Activated CD4-positive, CD25-positive, alpha-beta regulatory T cell treated with anti-CD3 and anti-CD28 coated beads, Interleukin-2, amount 50 U/mL, for 24 hours (primary cell): ENCODE data around the gene ZCCHC2.

Source experiments
- ATAC-seq, 2 donors: fragments of 150-1000 bp; cut with Tn5 transposase; one replicate each; pipeline ENCODE4 v1.10.0; 2021; ENCODE audit warnings: mild to moderate bottlenecking in 1 of 2, moderate library complexity in 1 of 2

ZCCHC2 gene

DNA sequence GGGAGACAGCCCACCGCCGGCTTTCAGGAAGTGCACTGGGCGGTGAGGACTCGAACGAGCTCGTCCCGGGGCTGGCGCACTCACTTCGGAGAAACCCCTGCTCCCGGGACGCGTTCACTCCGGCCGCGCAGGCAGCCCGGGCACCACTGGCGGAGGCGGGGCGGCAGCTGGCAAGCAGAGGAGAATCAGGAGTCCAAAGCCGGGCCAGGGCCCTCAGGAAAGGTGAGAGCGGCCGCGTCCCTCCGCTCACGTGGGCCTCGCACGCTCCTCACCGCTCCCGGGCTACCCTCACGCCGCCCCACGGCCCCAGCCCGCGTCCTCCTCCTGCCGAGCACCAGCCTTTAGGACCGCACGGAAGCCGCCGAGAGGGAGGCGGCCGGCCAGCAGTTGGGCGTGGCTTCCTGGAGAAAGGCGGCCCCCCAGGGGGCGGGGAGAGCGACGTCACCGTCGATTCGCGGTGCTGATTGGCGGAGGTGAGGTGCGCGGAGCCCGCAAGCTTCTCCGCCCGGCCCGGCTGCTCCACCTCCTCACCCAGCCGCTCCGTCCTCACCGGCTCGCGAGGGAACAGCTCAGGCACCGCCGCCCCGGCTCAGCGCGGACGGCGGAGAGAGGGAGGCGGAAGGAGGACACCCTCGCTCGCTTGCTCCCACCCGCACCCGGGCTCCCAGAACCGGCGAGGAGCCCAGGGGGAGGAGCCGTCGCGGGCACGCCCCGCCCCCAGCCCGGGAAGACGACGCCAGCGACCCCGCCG lies at the start of gene ZCCHC2:
TSS of gene ZCCHC2 (plus strand) at position 522 of the 751 bp plus-strand sequence. CDS start 400 bp downstream, outside the sequence.
- peak; percentile 82 to 88 for ATAC-seq

DNA sequence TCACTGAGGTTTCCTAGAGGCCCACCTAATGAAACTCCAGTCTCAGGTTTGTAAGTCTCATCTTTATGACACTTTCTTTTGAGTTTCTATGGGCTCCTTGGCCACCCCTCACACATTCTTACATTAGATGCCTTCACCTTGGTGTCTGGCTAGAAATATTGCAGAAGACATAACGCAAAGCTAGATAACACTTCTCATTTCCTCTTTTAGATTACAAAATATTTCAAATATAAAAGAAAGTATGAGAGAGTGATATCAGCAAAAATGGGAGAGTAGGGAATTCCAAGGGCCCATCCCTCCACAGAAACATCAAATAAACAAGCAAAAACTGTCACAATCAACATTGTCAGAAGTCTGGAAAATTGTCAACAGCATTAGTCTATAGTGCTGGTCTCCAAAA lies 43.3 kb upstream of the ZCCHC2 start:
- no peak for ATAC-seq

DNA sequence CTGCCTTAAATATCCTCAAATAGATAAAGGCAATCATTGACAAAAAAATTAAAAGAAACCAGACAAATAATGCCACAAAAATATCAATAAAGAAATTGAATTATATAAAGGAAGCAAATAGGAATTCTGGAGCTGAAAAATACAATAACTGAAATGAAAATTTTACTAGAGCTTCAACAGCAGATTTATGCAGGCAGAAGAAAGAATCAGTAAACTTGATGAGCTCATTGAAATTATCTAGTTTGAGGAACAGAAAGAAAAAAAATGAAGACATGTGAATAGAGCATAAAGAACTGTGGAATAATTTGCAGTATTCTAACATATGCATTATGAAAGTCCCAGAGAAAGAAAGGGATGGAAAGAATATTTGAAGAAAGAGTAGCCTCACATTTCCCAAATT lies 41.9 kb upstream of the ZCCHC2 start:
- ATAC-seq, result no peak

DNA sequence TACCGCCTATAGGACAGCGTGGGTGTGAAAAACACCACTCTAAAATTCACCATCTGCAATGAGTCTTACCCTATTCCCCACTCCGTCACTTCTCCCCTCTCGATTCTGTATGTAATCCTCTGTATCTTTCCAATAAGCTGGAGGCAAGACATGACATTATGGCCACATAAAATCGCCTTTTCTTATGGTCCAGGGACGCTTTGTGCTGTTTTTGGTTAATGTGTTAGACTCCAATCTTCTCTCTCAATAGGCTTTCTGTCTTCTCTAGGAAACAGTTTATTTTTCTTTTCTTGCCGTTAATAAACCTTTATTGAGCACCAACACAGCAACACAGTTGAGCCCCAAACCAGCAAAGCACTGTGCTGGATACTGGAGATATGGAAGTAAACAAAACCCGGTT lies 37.9 kb upstream of the ZCCHC2 start:
- ATAC-seq, result no peak

DNA sequence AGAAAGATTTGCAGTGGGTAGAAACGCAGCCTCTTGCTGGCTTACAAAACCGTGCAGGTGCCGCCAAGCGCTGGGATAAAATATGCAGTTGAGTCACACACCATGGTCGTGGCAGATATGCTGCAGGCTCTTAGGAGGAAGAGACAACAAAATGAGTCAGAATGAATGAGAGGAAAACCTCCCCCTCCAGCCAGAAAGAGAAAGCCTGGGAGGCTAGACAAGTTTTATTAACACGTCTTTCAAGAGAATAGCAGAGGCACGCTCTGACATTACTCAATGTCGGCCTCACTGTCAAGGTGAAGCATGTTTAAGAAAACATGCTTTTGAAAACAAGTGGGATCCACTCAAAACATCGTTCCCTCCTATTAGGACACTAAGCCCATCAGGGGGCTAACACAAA lies 37.1 kb upstream of the ZCCHC2 start:
- no peak for ATAC-seq

DNA sequence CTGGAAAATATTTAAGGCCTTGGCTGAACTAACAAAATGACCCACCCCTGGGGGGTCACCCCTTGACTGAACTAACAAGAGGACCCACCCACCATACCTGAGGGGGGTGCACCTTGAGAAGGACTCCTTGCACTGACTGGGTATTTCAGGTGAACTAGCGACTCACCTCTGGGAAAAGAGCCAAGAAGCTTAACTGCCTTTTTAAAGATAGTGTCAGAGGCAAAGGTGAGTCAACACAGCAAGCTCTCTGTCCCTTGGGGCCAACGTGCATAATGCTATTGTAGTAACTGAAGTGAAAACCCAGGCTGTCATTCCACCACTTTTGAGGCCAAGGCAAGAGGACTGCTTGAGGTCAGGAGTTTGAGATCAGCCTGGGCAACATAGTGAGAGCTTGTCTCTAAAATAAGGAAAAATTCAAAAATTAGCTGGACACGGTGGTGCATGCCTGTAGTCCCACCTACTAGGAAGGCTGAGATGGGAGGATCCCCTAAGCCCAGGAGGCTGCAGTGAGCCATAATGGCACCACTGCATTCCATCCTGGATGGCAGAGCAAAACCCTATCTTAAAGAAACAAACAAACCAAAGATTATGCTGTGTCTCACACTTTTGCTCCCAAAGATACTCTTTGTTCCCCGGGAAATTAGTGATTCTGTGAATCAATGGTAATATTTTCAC lies 36.4 kb upstream of the ZCCHC2 start:
- peak; percentile 82 to 84 for ATAC-seq

DNA sequence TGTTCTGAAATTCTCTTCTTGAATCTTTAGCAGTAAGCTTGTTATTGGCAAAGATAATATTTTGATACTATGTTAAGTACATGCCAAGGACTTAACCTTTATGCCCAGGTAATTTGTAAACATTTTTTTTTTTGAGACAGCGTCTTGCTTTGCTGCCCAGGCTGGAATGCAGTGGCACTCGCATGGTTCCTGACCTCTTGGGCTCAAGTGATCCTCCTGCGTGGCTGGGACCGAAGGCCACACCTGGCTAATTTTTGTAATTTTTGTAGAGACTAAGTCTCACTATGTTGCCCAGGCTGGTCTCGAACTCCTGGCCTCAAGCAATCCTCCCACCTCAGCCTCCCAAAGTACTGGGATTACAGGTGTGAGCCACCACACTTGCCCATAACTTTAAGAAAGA lies 35.7 kb upstream of the ZCCHC2 start:
- ATAC-seq, result no peak

DNA sequence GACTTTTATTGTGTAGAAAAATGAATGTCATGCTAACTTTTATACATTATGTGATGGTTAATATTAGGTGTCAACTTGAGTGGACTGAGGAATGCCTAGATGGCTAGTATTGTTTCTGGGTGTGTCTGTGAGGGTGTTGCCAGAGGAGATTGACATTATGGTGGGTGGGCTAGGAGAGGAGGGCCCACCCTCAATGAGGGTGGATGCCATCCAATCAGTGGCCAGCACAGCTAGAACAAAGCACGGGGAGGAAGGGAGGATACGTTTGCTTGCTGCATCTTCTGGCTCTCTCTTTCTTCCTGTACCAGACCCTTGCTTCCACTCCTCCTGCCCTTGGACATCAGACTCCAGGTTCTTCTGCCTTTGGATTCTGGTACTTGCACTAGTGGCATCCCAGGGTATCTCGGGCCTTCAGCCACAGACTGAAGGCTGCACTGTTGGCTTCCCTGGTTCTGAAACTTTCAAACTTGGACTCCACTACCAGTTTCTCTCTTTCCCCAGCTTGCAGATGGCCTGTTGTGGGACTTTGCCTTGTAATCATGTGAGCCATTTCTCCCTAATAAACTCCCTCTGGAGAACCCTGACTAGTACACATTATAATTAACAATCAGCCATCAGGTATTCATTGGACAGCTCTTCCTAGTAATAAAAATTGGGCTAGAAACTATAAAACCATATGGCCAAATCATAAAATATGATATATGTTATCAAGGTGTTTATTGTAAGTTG lies 31.7 kb upstream of the ZCCHC2 start:
- no peak for ATAC-seq

DNA sequence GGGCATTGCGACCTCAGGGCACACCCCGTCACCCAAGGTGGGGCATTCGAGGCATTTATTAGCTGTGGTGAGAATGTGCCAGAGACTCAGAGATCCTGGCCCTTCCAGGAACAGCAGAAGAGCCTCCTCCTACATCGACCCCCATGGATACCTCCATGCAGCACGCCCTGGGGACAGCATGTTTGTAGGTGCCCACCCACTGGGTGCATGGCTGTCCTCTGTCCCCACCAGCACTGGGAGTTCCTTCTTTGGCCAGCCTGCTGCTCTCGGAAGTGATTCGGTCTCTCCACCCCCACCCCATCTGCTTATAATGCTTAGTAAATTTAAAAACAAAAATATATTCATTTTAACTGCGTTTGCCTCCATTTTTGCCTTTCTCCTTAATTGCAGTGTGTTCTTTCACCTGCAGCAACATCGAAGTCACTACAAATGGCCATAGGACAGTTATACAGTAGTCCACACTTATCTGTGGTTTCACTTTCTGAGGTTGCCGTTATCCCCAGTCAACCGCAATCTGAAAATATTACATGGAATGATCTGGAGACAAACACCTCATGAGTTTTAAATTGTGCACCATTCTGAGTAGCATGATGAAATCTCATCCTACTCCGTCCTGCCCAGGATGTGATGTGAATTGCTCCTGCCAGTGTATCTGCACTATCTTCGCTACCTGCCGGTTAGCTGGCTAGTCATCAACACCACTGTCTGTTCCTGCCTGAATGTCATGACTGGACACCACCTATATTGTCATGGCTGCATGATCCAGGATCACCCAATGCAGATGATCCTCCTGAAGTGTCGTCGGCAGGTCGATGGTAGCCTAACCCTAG lies 29.6 kb upstream of the ZCCHC2 start:
- no peak for ATAC-seq

DNA sequence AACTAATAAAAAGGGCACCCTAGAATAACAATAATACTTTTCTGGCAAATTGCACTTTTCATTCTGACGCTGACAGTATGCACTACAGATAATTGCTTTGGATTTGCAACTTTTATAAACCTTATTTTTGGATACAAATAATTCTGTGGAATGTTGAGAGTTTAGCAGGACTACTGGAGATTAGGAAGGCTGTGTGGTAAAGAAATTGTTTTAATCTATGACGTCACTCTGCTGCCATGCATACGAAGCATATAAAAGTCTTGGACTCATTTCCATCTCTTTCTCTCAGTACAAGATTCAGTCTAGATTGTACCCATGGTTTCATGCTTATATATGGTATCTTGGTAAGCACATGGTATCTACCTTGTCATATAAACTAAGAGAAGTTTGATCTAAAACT lies 28.1 kb upstream of the ZCCHC2 start:
- no peak for ATAC-seq

DNA sequence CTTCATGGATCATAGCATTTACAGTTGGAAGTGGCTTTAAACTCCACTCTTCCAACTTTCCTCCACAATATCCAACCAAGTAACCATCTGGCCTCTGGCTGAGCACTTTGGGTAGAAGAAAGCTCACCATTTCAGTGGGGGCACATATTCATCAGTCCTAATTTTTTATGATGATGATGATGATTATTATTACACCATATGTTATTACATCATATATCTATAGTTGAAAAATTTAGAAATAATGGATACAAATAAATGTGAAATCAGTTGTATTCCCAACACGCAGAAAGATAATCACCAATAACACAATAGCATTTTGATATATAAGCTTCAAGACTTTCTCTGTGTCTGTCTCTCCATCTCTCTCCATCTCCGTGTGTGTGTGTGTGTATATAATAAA lies 26.6 kb upstream of the ZCCHC2 start:
- ATAC-seq, result no peak

DNA sequence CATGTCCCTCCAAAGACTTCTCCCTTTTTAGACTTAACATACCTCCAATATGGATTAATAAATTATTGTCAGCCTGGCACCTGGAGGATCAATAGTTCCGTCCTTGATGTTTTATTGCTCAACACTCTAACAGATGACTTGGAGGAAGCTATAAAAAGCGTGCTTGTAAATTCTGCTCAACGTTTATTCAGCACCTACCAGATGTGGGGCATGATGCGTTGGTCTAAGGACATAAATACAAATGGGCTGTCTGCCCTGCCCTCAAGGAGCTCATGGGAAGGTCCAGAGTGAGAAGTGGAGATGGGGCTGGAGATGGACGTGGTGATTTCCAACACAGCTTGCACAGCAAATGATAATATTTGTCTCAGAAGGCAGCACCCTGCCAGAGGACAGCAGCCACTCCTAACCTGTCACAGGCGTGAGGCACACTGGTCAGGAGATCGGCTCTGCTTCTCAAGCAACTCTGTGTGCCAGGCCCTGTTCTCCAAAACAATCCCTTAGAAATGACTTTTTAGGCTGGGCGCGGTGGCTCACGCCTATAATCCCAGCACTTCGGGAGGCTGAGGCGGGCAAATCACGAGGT lies 25.5 kb upstream of the ZCCHC2 start:
- ATAC-seq, result no peak

DNA sequence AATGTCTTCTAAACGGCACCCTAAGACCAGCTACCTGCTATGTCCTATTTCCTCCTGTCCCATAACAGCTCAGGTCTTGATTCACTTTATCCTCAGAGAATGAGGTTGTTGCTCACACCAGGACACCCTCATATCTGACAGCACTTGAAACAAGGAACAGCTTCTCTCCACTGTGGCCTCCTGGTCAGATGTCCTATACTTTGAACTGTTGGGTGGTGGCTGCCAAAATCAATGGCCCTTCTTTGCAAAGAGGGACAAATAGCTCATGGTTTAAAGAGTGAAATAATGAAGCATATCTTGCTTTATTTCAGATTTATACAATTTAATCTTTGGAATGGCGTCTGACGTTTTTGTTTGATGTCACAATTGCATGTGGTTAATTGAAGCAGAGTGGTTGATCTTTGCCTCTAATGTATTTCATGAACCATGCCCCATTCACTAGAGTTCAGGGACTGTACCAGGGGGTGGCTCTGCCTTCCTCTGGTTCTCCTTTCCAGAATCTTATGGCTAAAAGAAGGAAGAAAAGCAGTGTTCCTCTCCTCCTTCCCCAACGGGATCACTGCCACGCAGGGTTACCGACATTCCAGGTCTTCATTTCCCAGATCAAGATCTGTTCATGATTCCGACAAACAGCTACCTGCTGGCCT lies 24.1 kb upstream of the ZCCHC2 start:
- no peak for ATAC-seq

DNA sequence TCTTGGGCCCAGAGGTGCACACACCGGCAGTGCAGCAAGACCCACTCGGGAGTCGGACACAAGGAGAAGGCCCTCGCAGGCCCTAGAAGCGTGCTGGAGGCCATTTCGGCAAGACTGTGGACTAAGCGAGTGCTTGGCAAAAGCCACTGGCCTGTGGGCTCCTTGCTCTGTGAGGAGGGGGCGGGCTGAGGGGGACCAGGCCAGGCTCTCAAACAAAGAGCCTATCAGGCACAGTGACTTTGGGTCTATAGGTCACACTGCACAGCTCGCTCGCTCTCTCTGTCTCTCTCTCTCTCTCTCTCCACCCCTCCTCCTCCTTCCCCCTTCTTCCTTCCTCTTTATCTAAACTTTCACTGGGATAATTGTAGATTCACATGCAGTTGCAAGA lies 23.6 kb upstream of the ZCCHC2 start:
- ATAC-seq, result no peak

DNA sequence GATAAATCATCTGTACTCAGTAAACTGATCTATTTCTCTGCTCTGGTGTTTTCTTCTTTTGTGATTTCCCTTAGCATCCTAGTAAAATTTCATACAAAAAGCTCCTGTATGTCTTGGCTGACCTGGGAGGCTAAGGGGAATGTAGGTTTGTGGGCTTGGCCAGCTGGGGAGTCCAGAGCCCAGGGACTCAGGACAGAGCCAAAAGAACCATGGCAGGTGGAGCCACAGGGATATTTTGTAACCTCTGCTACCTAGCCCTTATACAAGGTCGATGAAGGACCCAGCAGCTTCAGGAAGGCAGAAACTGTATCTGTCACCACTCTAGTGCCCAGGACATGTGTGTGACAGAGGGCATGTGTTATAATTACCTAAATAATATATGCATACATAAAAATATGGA lies 22.7 kb upstream of the ZCCHC2 start:
- ATAC-seq, result no peak

DNA sequence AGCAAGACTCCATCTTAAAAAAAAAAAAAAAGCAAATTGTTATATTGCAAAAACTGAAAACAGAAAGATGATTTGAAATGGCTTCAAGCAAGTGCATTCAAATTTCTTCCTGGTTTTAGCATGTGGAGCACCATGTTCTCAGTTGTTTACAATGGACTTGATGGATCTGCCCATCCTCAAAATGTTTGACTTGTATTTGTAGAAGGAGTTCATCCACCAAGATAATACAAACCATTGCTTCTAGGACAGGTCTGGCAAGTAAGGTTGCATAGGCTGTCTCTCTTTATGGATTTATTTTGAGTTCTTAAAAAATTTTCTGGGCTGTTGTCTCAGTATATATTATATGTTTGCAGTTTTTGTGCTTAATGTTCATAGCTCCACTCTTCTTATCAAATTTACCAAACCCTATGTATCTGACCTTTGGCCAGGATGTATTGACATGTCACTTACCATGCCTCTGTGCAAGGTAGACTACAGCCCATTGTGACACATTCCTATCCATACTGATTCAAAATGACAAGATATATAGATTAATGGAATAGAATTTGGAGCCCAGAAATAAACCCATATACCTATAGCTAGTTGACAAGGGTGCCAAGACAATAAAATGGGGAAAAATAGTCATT lies 21.7 kb upstream of the ZCCHC2 start:
- no peak for ATAC-seq

DNA sequence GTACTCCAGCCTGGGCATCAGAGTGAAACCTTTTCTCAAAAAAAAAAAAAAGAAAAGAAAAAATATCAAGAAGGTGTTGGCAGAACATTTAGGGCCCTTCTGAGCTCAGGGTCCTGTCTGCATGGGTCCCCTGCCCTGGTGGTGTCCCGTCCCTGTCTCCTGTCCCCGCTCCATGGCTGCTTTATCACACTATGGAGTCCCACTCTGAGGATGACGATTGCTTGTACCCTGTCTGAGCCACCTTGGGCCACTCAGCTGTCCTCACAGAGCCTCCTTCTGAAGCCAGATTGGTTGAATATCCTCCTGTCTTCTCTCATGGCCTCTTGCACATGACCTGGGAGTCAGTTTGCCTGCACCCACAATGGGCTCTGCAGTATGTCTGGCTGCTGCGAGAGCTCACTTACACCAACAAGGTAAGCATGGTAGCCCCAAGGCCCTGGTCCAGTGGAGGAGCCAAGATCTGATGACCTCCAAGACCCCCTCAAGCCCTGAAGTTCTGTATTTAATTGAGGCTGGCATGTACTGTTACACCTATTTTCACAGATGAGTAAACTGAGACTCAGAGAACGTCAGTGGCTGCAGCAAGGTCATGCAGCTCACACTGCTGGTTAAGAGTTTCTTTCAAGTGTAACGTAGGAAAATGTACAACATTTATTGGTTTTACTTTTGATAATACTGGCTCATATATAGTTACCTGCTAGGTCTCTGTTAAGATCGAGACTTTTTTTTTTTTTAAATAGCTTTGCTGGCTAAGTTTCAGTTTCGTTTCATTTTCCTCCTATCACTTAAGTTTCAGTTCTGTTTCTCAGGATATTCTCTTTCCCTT lies 16.9 kb upstream of the ZCCHC2 start:
- ATAC-seq, result peak; percentile 99

DNA sequence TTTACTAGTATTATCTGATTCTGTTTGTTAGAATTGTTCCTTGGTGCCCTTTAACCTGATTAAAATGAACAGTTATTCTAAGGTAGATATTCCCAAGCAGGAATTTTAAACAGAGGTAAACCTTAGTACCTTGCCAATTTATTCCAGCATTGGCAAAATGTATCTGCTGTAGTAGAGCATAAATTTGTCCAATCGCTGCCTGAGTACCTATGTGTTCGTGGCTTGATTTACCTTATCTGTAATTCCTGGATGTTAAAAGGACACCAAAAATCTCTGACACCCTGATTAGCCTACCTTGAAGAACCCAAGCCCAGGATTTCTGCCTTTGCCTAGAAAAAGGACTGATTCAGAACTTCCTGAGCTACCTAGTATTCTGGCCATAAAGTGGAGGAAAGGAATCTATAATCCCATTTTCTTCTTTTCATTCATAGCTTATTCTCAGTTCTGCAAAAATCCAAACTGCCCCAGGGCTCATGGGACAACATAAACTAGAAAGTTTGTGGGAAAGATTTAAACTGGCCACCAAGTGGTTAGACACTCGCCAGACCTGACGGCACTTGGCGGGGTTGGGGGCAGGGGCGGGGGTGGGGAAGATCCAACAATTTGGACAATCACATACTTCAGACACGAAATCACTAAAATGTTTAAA lies 16.2 kb upstream of the ZCCHC2 start:
- ATAC-seq, result no peak

DNA sequence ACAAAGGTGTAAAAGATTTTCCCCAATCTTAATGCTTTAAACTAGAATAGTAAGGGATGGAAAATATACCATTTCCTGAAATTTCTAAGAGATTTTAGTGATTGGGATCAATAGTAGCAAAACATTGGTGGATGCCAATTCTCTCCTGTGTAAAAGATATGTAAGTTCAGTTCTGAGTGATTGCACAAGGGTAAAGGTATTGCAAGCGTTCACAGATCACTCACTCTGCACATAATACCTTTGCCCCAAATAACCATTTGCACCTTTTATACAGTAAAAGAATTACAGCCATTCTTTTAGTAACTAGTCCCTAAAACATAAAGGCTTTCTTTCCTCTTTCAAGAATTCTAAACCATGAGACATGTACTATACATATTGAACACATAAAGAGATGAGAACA lies 13.0 kb upstream of the ZCCHC2 start:
- no peak for ATAC-seq

DNA sequence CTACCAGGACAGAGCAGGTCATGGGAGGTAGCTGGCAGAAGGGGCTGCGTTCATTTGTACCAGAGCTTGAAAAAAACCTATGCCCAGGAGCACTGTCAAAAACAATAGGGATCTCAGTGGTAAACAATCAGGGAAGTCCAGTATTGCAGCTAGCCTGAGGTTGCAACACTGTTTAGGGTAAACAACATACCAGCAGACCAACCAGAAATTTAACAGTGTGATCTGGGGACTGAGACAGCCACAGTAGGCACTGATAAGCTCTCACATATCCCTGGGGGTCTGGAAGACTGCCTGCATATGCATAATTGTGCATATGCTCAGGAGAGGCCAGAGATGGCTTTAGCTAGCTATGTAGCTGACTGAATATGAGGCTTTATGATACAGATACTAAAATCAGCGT lies 12.0 kb upstream of the ZCCHC2 start:
- no peak for ATAC-seq
